Measurements from ENCODE around the gene COL5A2.

DNA sequence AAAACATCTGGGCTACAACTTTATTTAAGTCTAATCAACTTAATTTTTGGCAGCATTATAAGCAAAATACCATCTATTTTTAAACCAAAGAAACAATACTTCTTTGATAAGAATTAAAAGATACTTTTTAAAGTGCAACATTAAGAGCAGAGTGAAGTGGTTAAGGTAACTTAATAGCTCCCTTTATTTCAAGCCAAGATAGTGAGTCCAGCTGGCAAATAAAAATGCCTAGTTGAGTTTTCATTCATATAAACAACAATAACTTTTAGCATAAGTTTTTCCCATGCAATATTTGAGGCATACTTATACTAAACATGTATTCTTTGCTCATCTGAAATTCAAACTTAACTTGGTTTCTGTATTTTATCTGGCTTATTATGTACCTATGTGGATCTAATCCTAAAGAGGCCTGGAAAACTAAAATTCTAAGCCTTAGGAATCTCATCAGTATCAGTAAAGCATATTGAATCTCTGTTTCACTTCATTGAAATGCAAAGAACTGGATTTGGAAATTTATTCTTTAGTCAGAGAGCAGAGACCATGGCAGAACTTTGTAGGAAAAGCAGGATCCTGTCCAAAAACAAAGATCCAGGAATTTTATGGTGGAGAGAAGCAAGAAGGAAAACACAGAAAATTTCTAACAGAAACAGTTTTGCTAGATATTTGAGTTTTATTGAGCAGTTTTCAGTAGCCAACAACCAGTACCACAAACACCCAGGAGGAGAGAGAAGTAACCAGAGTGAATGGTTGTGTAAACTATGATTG is 109.5 kb downstream of the COL5A2 start:
- TF ChIP-seq, protein P1, sequence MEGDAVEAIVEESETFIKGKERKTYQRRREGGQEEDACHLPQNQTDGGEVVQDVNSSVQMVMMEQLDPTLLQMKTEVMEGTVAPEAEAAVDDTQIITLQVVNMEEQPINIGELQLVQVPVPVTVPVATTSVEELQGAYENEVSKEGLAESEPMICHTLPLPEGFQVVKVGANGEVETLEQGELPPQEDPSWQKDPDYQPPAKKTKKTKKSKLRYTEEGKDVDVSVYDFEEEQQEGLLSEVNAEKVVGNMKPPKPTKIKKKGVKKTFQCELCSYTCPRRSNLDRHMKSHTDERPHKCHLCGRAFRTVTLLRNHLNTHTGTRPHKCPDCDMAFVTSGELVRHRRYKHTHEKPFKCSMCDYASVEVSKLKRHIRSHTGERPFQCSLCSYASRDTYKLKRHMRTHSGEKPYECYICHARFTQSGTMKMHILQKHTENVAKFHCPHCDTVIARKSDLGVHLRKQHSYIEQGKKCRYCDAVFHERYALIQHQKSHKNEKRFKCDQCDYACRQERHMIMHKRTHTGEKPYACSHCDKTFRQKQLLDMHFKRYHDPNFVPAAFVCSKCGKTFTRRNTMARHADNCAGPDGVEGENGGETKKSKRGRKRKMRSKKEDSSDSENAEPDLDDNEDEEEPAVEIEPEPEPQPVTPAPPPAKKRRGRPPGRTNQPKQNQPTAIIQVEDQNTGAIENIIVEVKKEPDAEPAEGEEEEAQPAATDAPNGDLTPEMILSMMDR (IDR thresholded peaks at IDR 0.05): no peak
- no peak for TF ChIP-seq POLR2AphosphoS5 (IDR thresholded peaks at IDR 0.05)
- no peak for TF ChIP-seq POLR2A (IDR thresholded peaks at IDR 0.05)
